Vagina (tissue), 2 donors: ENCODE results near the gene HOXB4. TPM values are rescaled to one million over a fixed set of nuclear protein-coding genes. Genes with fewer than 3 reads are reported as not detected.

Experiments
- DNase-seq, 2 donors: peaks; one replicate each; pipeline ENCODE4 v3.0.0-alpha.2; 2017; ENCODE audit errors: extremely low spot score in 2 of 2
- H3K27ac ChIP-seq: fragments of 200-600 bp; sonication (generic); one replicate; pipeline ENCODE4 v1.5.1; 2019
- H3K27me3 ChIP-seq: fragments of 200-600 bp; sonication (generic); one replicate; pipeline ENCODE4 v1.5.1; 2019
- H3K36me3 ChIP-seq, 2 donors: fragments of 200-600 bp; sonication (generic); one replicate each; pipeline ENCODE4 v1.5.1; 2017 to 2019
- H3K4me1 ChIP-seq: fragments of 200-600 bp; sonication (generic); one replicate; pipeline ENCODE4 v1.5.1; 2019
- H3K4me3 ChIP-seq, 2 donors: fragments of 200-600 bp; sonication (generic); 1 replicate in 1 of 2; 2 replicates in 1 of 2; pipeline ENCODE4 v1.5.1; 2016 to 2019
- H3K9me3 ChIP-seq: fragments of 200-600 bp; sonication (generic); one replicate; pipeline ENCODE4 v1.5.1; 2019
- POLR2A ChIP-seq, 2 donors: fragments of 450-650 bp; IDR thresholded peaks; one replicate each; pipeline ENCODE4 v1.6.1; 2017; ENCODE audit warnings: antibody characterized with exemption in 2 of 2, mild to moderate bottlenecking in 2 of 2, moderate library complexity in 2 of 2
- POLR2AphosphoS5 ChIP-seq, 2 donors: sonication (generic); formaldehyde crosslinking; IDR thresholded peaks; one replicate each; pipeline ENCODE4 v1.9.0; 2017; ENCODE audit warnings: antibody characterized with exemption in 2 of 2, mild to moderate bottlenecking in 2 of 2, low read depth in 1 of 2; ENCODE audit not compliant: insufficient read depth in 1 of 2
- intact Hi-C: fragments of 100-400 bp; cut with DNase I; formaldehyde crosslinking; loops from one replicate; pipeline ENCODE4 v1.15.1; 2023
- total RNA-seq: library from RNA; depleted of rRNA; stranded (reverse); fragments of >200 nt; gene quantifications from one replicate; pipeline ENCODE4 v1.2.3, GENCODE V29; 2016
- TF ChIP-seq, protein P1 (sequence below), 3 experiments: fragments of 450-650 bp in 2 of 3; fragments of 200-600 bp in 1 of 3; sonication (generic) in 1 of 3; IDR thresholded peaks; one replicate each; pipeline ENCODE4 v1.5.1; 2017 to 2019; ENCODE audit warnings: antibody characterized with exemption in 3 of 3, mild to moderate bottlenecking in 2 of 3, moderate library complexity in 2 of 3

HOXB4 gene
- total RNA-seq, 1 donor from 2014 or later, result 1.5 TPM

DNA sequence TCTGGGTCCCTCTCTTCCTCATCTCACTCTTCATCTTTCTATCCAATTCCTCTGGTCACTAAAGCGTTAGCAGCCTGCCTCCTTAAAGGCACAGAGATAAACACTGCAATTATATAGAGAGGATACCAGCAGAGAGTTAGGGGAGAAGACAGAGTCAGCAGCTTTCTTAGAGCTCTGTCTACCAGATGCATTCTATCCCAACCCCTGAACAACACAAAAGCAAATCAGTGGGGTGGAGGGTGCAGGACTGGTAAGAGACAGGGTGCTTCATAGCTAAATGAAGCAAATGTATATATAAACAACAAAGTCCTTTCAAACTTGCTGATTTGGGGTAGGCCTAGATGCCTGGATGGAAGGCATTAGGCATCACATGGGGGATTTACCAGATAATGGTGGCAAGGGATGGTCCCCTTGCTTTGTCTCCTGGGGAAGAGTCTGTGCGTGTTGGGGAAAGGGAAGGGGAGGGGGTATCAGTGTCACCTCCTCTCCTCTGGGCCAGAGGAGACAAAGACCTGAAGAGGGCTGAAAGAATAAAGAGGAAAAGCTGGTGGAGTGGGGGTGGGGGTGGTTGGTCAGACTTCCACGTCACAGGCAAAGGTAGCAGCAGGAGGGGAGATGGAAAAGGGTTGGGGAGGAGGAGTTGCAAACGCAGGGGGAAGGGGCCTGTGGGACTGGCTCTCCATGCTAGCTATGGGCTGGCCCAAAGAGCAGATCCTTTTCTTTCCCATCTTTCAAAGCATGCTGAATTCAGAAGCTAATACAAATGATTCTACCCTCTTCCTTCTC is 12.0 kb downstream of the HOXB4 start:
- no peak overlapping the region for H3K4me3 ChIP-seq
- no peak for DNase-seq
- H3K27ac ChIP-seq, result no peak overlapping the region
- H3K4me1 ChIP-seq, result no peaks in the 10 kb centered on the region
- peaks cover 13% of the 10 kb centered on the region for H3K27me3 ChIP-seq
- intact Hi-C loops, result no loop called here
- TF ChIP-seq, protein P1, sequence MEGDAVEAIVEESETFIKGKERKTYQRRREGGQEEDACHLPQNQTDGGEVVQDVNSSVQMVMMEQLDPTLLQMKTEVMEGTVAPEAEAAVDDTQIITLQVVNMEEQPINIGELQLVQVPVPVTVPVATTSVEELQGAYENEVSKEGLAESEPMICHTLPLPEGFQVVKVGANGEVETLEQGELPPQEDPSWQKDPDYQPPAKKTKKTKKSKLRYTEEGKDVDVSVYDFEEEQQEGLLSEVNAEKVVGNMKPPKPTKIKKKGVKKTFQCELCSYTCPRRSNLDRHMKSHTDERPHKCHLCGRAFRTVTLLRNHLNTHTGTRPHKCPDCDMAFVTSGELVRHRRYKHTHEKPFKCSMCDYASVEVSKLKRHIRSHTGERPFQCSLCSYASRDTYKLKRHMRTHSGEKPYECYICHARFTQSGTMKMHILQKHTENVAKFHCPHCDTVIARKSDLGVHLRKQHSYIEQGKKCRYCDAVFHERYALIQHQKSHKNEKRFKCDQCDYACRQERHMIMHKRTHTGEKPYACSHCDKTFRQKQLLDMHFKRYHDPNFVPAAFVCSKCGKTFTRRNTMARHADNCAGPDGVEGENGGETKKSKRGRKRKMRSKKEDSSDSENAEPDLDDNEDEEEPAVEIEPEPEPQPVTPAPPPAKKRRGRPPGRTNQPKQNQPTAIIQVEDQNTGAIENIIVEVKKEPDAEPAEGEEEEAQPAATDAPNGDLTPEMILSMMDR (IDR thresholded peaks at IDR 0.05), result no peak
- TF ChIP-seq POLR2A (IDR thresholded peaks at IDR 0.05) (no peak), POLR2AphosphoS5 (IDR thresholded peaks at IDR 0.05; ENCODE audit: insufficient read depth in 1 of 2, low read depth in 1 of 2) (no peak)
- H3K36me3 ChIP-seq, result no peaks in the 10 kb centered on the region
- no peaks in the 10 kb centered on the region for H3K9me3 ChIP-seq

- TF ChIP-seq POLR2AphosphoS5 (IDR thresholded peaks at IDR 0.05; ENCODE audit: insufficient read depth in 1 of 2, low read depth in 1 of 2) (no peak), POLR2A (IDR thresholded peaks at IDR 0.05) (no peak)
- TF ChIP-seq, protein P1 (IDR thresholded peaks at IDR 0.05), result no peak
- Histone ChIP-seq H3K4me3 (no peak overlapping the region), H3K27ac (no peak overlapping the region), H3K4me1 (peaks cover under 1% of the 10 kb centered on the region), H3K36me3 (no peaks in the 10 kb centered on the region), H3K9me3 (no peaks in the 10 kb centered on the region), H3K27me3 (peaks cover 13% of the 10 kb centered on the region)
- intact Hi-C loops, result no loop called here
- DNase-seq, result no peak
Measured at GRCh38 chr17:48565022-48565554, 13.1 kb downstream of the HOXB4 start.

- H3K27me3 ChIP-seq, result peaks cover 13% of the 10 kb centered on the region
- H3K27ac ChIP-seq, result peak overlapping the region; percentile 59
- H3K36me3 ChIP-seq, result no peaks in the 10 kb centered on the region
- peaks cover 5% of the 10 kb centered on the region for H3K4me1 ChIP-seq
- intact Hi-C loops, result no loop called here
- peak overlapping the region; percentile 44 to 53 for H3K4me3 ChIP-seq
- H3K9me3 ChIP-seq, result no peaks in the 10 kb centered on the region
- no peak for DNase-seq
- TF ChIP-seq, protein P1 (IDR thresholded peaks at IDR 0.05), result no peak
- TF ChIP-seq POLR2A (IDR thresholded peaks at IDR 0.05) (no peak), POLR2AphosphoS5 (IDR thresholded peaks at IDR 0.05; ENCODE audit: insufficient read depth in 1 of 2, low read depth in 1 of 2) (no peak)
Measured at GRCh38 chr17:48564188-48565021, 13.7 kb downstream of the HOXB4 start.

- Histone ChIP-seq H3K27ac (peak overlapping the region; percentile 59), H3K4me1 (peaks cover 5% of the 10 kb centered on the region), H3K36me3 (no peaks in the 10 kb centered on the region), H3K4me3 (peak overlapping the region; percentile 44 to 53), H3K27me3 (peaks cover 13% of the 10 kb centered on the region), H3K9me3 (no peaks in the 10 kb centered on the region)
- intact Hi-C loops, result no loop called here
- DNase-seq, result no peak
- TF ChIP-seq POLR2AphosphoS5 (IDR thresholded peaks at IDR 0.05; ENCODE audit: insufficient read depth in 1 of 2, low read depth in 1 of 2) (no peak), POLR2A (IDR thresholded peaks at IDR 0.05) (no peak)
- TF ChIP-seq, protein P1 (IDR thresholded peaks at IDR 0.05), result no peak
Measured at GRCh38 chr17:48563867-48564187, 14.3 kb downstream of the HOXB4 start.
